HTR-8/SVneo (cell line): ENCODE results near the gene HPCA.
A peak's percentile ranks its signal among the peaks of the same experiment; 100 is the strongest.

ENCODE experiments used
- DNase-seq: peaks from one replicate; pipeline ENCODE4 v3.0.0; 2011; ENCODE audit warnings: low spot score, mixed read lengths; ENCODE audit not compliant: insufficient read length
- FAIRE-seq: peaks from 2 replicates; lab custom pipeline; 2011; peaks lifted over from hg19 to GRCh38; lab: Jason Lieb, UNC

Gene HPCA

GRCh38 chr1:32926562-32926961 is 40.3 kb downstream of the HPCA start:
- FAIRE-seq, result no peak

GRCh38 chr1:32927441-32927840 is 41.1 kb downstream of the HPCA start:
- no peak for DNase-seq
- FAIRE-seq, result no peak

More at GRCh38 chr1:32926562-32926961, 40.3 kb downstream of the HPCA start:
- DNase-seq, result no peak

GRCh38 chr1:32928285-32928684 is 42.0 kb downstream of the HPCA start:
- FAIRE-seq (no peak), DNase-seq (no peak)

- FAIRE-seq, result no peak
- no peak for DNase-seq
Observed at GRCh38 chr1:32928715-32929114, 42.4 kb downstream of the HPCA start.

GRCh38 chr1:32929366-32929765 is 43.1 kb downstream of the HPCA start:
- DNase-seq (no peak), FAIRE-seq (no peak)

- no peak for DNase-seq
- FAIRE-seq, result no peak
Observed at GRCh38 chr1:32931760-32932159, 45.5 kb downstream of the HPCA start.

- FAIRE-seq (no peak), DNase-seq (peak; percentile 46)
Observed at GRCh38 chr1:32933742-32934322, 47.5 kb downstream of the HPCA start.

GRCh38 chr1:32934535-32934934 is 48.2 kb downstream of the HPCA start:
- DNase-seq (no peak), FAIRE-seq (no peak)

- DNase-seq, result no peak
- FAIRE-seq, result no peak
Observed at GRCh38 chr1:32937061-32937460, 50.8 kb downstream of the HPCA start.

GRCh38 chr1:32939655-32940371 is 53.5 kb downstream of the HPCA start:
- FAIRE-seq (no peak), DNase-seq (no peak)

- no peak for DNase-seq
- no peak for FAIRE-seq
Observed at GRCh38 chr1:32944180-32944579, 57.9 kb downstream of the HPCA start.
